Prostate gland (tissue), 2 donors: ENCODE results near the gene TATDN3.

Experiments
- POLR2A ChIP-seq: fragments of 450-650 bp; IDR thresholded peaks from one replicate; pipeline ENCODE4 v1.6.1; 2016; ENCODE audit warnings: antibody characterized with exemption, mild to moderate bottlenecking
- POLR2AphosphoS5 ChIP-seq: sonication (generic); formaldehyde crosslinking; IDR thresholded peaks from one replicate; pipeline ENCODE4 v1.6.1; 2017; ENCODE audit warnings: antibody characterized with exemption
- TF ChIP-seq, protein P1 (sequence below), 4 experiments: fragments of 200-600 bp in 2 of 4; fragments of 450-650 bp in 2 of 4; sonication (generic) in 2 of 4; IDR thresholded peaks; 1 replicate in 3 of 4; 2 replicates in 1 of 4; pipeline ENCODE4 v1.5.1; 2016 to 2019; ENCODE audit warnings: antibody characterized with exemption in 4 of 4, mild to moderate bottlenecking in 2 of 4, moderate library complexity in 2 of 4

DNA sequence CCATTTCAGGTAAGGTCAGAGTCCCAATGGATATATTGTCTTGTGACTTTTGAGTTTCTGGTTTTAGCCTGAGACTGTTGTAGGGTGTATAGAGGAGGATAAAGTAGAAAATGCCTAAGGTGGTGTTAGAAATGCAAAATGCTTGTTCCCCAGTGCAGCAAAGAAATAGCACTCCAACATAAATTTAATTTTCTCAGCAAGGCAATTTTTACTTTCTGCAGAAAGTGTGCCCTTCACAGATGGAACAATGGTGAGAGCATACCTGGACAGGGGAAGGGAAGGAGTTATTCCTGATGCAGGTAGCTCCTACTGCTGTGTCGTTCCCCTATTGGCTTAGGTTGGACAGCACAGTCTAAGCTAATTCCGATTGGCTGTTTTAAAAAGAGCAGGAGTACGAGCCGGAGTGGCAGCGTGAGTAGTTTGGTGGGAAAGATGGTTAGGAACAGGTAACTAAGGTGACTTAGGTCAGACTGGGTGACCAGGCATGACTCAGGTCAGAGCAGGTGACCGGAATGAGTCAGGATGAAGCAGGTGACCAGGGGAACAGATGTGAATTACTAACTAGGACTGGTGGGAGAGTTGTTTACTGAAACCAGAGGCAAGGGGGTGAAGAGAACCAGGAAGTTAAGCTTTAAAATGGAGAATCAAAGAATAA, 34.2 kb downstream of the TATDN3 start:
- TF ChIP-seq, protein P1, sequence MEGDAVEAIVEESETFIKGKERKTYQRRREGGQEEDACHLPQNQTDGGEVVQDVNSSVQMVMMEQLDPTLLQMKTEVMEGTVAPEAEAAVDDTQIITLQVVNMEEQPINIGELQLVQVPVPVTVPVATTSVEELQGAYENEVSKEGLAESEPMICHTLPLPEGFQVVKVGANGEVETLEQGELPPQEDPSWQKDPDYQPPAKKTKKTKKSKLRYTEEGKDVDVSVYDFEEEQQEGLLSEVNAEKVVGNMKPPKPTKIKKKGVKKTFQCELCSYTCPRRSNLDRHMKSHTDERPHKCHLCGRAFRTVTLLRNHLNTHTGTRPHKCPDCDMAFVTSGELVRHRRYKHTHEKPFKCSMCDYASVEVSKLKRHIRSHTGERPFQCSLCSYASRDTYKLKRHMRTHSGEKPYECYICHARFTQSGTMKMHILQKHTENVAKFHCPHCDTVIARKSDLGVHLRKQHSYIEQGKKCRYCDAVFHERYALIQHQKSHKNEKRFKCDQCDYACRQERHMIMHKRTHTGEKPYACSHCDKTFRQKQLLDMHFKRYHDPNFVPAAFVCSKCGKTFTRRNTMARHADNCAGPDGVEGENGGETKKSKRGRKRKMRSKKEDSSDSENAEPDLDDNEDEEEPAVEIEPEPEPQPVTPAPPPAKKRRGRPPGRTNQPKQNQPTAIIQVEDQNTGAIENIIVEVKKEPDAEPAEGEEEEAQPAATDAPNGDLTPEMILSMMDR (IDR thresholded peaks at IDR 0.05) = no peak
- TF ChIP-seq POLR2A = no peak
- TF ChIP-seq POLR2AphosphoS5 = no peak
